Mesendoderm (in vitro differentiated cells): ENCODE data around the gene BBIP1.
A peak's percentile ranks its signal among the peaks of the same experiment; 100 is the strongest.

Experiments
- DNase-seq: peaks from one replicate; pipeline ENCODE4 v3.0.0; 2013
- H2AK5ac ChIP-seq: 2 replicates; pipeline ENCODE4 v1.6.1; 2013; ENCODE audit warnings: low read length, inconsistent platforms
- H2BK120ac ChIP-seq: 2 replicates; pipeline ENCODE4 v1.6.1; 2013; ENCODE audit warnings: low read depth, mild to moderate bottlenecking, low read length, moderate library complexity, mixed read lengths
- H2BK15ac ChIP-seq: replicated peaks from 2 replicates; pipeline ENCODE4 v1.6.1; 2013; ENCODE audit warnings: low read depth, mild to moderate bottlenecking, moderate library complexity
- H2BK5ac ChIP-seq: 2 replicates; pipeline ENCODE4 v1.6.1; 2013; ENCODE audit warnings: low read length, inconsistent platforms
- H3K18ac ChIP-seq: 2 replicates; pipeline ENCODE4 v1.6.1; 2013; ENCODE audit warnings: mild to moderate bottlenecking, low read length, mixed read lengths
- H3K23ac ChIP-seq: one replicate; pipeline ENCODE4 v1.6.1; 2013; ENCODE audit warnings: low read length
- H3K27ac ChIP-seq: 2 replicates; pipeline ENCODE4 v1.5.1; 2013; ENCODE audit warnings: low read depth, mild to moderate bottlenecking, inconsistent platforms, low read length, moderate library complexity
- H3K27me3 ChIP-seq: 2 replicates; pipeline ENCODE4 v1.6.1; 2013; ENCODE audit warnings: low read length, control low read depth, mild to moderate bottlenecking, inconsistent platforms; ENCODE audit not compliant: insufficient read depth, poor library complexity
- H3K36me3 ChIP-seq: 2 replicates; pipeline ENCODE4 v1.6.1; 2013; ENCODE audit warnings: low read length, inconsistent platforms; ENCODE audit not compliant: control insufficient read depth, insufficient read depth
- H3K4ac ChIP-seq: one replicate; pipeline ENCODE4 v1.6.1; 2013; ENCODE audit warnings: low read depth, mild to moderate bottlenecking, low read length, moderate library complexity
- H3K4me1 ChIP-seq: 2 replicates; pipeline ENCODE4 v1.6.1; 2013; ENCODE audit warnings: low read depth, low read length, inconsistent platforms; ENCODE audit not compliant: control insufficient read depth
- H3K4me2 ChIP-seq: 2 replicates; pipeline ENCODE4 v1.6.1; 2013; ENCODE audit warnings: low read length
- H3K4me3 ChIP-seq: 2 replicates; pipeline ENCODE4 v1.5.1; 2013; ENCODE audit warnings: mild to moderate bottlenecking, low read length
- H3K56ac ChIP-seq: one replicate; pipeline ENCODE4 v1.6.1; 2013; ENCODE audit warnings: low read length
- H3K79me1 ChIP-seq: 2 replicates; pipeline ENCODE4 v1.6.1; 2013; ENCODE audit warnings: low read length, inconsistent platforms
- H3K79me2 ChIP-seq: 2 replicates; pipeline ENCODE4 v1.6.1; 2013; ENCODE audit warnings: mild to moderate bottlenecking, low read length; ENCODE audit not compliant: control insufficient read depth, insufficient read depth
- H3K9ac ChIP-seq: 2 replicates; pipeline ENCODE4 v1.6.1; 2013; ENCODE audit warnings: low read length, inconsistent platforms
- H4K5ac ChIP-seq: one replicate; pipeline ENCODE4 v1.6.1; 2013; ENCODE audit warnings: low read length
- H4K8ac ChIP-seq: one replicate; pipeline ENCODE4 v1.6.1; 2013; ENCODE audit warnings: low read depth, mild to moderate bottlenecking, control low read depth, low read length, moderate library complexity
- WGBS: extraction: QIAGEN DNeasy Blood & Tissue Kit; methylation state at CpG from one replicate; pipeline ENCODE4 v1.1.7; 2013; ENCODE audit warnings: low lambda C conversion rate, missing lambda C conversion rate; ENCODE audit not compliant: insufficient coverage; ENCODE audit errors: extremely low coverage; 5-methylcytosine and 5-hydroxymethylcytosine counted together

Gene BBIP1

GRCh38 chr10:110932505-110933180 is 13.7 kb upstream of the BBIP1 start:
- Histone ChIP-seq H3K36me3 (no peaks in the 10 kb centered on the region), H3K79me2 (peaks cover 29% of the 10 kb centered on the region), H3K27ac (no peak overlapping the region), H3K9ac (no peak overlapping the region), H4K8ac (no peak overlapping the region), H4K5ac (no peak overlapping the region), H2BK120ac (no peak overlapping the region), H3K27me3 (no peaks in the 10 kb centered on the region), H3K18ac (no peak overlapping the region), H3K4me2 (no peak overlapping the region), H3K4ac (no peak overlapping the region), H3K79me1 (peaks cover 6% of the 10 kb centered on the region), H2BK15ac (no peak overlapping the region), H3K4me3 (no peak overlapping the region), H2BK5ac (no peak overlapping the region), H3K4me1 (peaks cover 3% of the 10 kb centered on the region), H2AK5ac (no peak overlapping the region), H3K56ac (no peak overlapping the region), H3K23ac (no peak overlapping the region)
- DNase-seq, result peak; percentile 73
- no CpG with 5 or more reads among the region's 1 CpG for WGBS

DNA sequence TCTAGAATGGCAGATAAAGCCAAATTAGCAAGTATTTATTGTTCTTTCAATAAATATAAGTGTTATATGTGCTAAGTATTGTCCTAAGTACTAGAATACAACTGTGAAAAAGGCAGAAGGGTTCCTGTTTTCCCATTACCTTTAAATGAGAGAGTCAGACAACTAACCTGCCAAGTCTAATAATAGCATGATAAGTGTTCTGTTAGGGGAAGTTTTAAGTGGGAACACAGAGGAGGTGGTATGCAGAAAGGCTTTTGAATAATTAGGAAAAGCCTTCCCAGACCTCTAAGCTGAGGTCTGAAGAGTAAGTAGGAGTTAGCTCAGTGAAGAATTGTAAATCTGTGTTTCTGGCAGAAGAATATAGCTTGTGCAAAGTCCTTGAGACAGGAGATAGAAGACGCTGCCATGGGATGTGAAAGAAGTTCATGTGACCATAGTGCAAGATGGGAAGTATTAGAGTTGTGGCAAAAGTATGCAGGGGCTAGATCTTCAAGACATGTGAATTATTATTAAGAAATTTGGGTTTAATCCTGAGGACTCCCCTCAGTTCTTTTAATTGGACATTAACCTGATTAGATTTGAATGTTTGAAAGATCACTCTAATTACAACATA is 12.9 kb upstream of the BBIP1 start:
- Histone ChIP-seq H3K36me3 (no peaks in the 10 kb centered on the region), H3K56ac (no peak overlapping the region), H3K27ac (no peak overlapping the region)

GRCh38 chr10:110927461-110927860 is 8.5 kb upstream of the BBIP1 start:
- no CpG with 5 or more reads among the region's 2 CpGs for WGBS
- no peak overlapping the region for H3K23ac ChIP-seq
- no peak overlapping the region for H2AK5ac ChIP-seq
- DNase-seq, result no peak
- H2BK15ac ChIP-seq, result no peak overlapping the region
- no peak overlapping the region for H3K9ac ChIP-seq
- H3K27me3 ChIP-seq, result no peaks in the 10 kb centered on the region
- H3K36me3 ChIP-seq, result no peaks in the 10 kb centered on the region
- no peak overlapping the region for H3K27ac ChIP-seq
- peaks cover 3% of the 10 kb centered on the region for H3K4me1 ChIP-seq
- H3K18ac ChIP-seq, result no peak overlapping the region
- H3K4me3 ChIP-seq, result no peak overlapping the region
- peaks cover 4% of the 10 kb centered on the region for H3K79me1 ChIP-seq
- no peak overlapping the region for H2BK5ac ChIP-seq
- peaks cover 30% of the 10 kb centered on the region for H3K79me2 ChIP-seq
- no peak overlapping the region for H2BK120ac ChIP-seq
- no peak overlapping the region for H4K8ac ChIP-seq
- H4K5ac ChIP-seq, result no peak overlapping the region
- H3K4ac ChIP-seq, result no peak overlapping the region
- no peak overlapping the region for H3K4me2 ChIP-seq
- no peak overlapping the region for H3K56ac ChIP-seq

More for the DNA sequence above, 12.9 kb upstream of the BBIP1 start:
- Histone ChIP-seq H3K4me3 (no peak overlapping the region), H2BK120ac (no peak overlapping the region), H3K79me1 (peaks cover 7% of the 10 kb centered on the region), H2AK5ac (no peak overlapping the region), H3K4ac (no peak overlapping the region), H4K8ac (no peak overlapping the region), H3K79me2 (peaks cover 32% of the 10 kb centered on the region), H3K27me3 (no peaks in the 10 kb centered on the region), H3K4me1 (peaks cover 3% of the 10 kb centered on the region), H3K18ac (no peak overlapping the region), H2BK5ac (no peak overlapping the region), H3K23ac (no peak overlapping the region), H2BK15ac (no peak overlapping the region), H3K9ac (no peak overlapping the region), H4K5ac (no peak overlapping the region), H3K4me2 (no peak overlapping the region)
- WGBS, result no CpG with 5 or more reads among the region's 1 CpG
- DNase-seq, result peak; percentile 37

DNA sequence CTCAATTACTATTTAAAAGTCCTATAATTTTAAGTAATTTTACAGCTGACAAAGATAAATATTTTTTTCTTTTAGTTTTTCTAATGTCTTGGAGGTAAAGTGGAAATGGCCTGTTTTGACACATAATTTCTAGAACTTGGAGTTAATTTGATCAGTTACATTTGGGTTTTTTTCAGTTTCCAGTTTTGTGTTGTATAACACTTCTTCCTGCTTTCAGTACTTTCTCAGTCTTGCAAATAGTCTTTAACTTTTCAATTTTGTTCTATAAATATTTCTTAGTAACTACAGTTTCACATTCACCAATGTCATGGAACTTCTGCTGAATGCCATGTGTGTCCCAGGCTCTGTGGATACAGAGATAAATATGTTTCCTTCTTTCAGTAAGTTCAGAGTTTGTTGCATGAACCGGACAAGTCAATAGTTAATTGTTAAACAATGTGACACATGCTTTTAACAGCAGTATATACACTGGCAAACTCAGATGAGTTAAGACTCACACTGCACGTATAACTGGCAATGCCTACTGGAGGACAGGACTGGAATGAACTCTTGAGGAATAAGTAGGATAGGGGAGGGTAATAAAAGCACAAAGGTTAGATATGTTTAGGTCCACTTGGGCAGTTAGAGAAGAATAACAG is 5.0 kb upstream of the BBIP1 start:
- Histone ChIP-seq H3K56ac (no peak overlapping the region), H3K4ac (no peak overlapping the region), H3K4me2 (no peak overlapping the region), H3K4me1 (no peaks in the 10 kb centered on the region), H3K79me1 (peaks cover 4% of the 10 kb centered on the region), H4K8ac (no peak overlapping the region), H2BK15ac (no peak overlapping the region), H2BK5ac (no peak overlapping the region), H3K18ac (no peak overlapping the region), H3K23ac (no peak overlapping the region), H3K79me2 (peaks cover 38% of the 10 kb centered on the region), H2BK120ac (no peak overlapping the region), H3K36me3 (no peaks in the 10 kb centered on the region), H4K5ac (no peak overlapping the region), H3K4me3 (no peak overlapping the region), H3K27me3 (no peaks in the 10 kb centered on the region), H3K27ac (no peak overlapping the region), H2AK5ac (no peak overlapping the region), H3K9ac (no peak overlapping the region)
- WGBS, result no CpG with 5 or more reads among the region's 2 CpGs
- DNase-seq, result no peak

GRCh38 chr10:110919971-110920881 is 1.2 kb upstream of the BBIP1 start:
- H3K36me3 ChIP-seq, result no peaks in the 10 kb centered on the region
- H3K56ac ChIP-seq, result peak overlapping the region; percentile 95
- H3K27me3 ChIP-seq, result no peaks in the 10 kb centered on the region
- H2BK5ac ChIP-seq, result no peak overlapping the region
- no peak overlapping the region for H2AK5ac ChIP-seq
- H3K9ac ChIP-seq, result peak overlapping the region; percentile 86
- H4K8ac ChIP-seq, result no peak overlapping the region
- H2BK15ac ChIP-seq, result no peak overlapping the region
- peak overlapping the region; percentile 33 for H3K4me2 ChIP-seq
- H3K79me2 ChIP-seq, result peaks cover 19% of the 10 kb centered on the region
- peaks cover 2% of the 10 kb centered on the region for H3K79me1 ChIP-seq
- peak; percentile 80 for DNase-seq
- no CpG with 5 or more reads among the region's 44 CpGs for WGBS
- H3K23ac ChIP-seq, result no peak overlapping the region
- H3K18ac ChIP-seq, result peak overlapping the region; percentile 78
- peak overlapping the region; percentile 93 for H3K27ac ChIP-seq
- peak overlapping the region; percentile 72 for H3K4ac ChIP-seq
- peak overlapping the region; percentile 87 for H3K4me3 ChIP-seq
- H3K4me1 ChIP-seq, result peaks cover 5% of the 10 kb centered on the region
- H2BK120ac ChIP-seq, result peak overlapping the region; percentile 4
- no peak overlapping the region for H4K5ac ChIP-seq
